Stimulated activated CD8-positive, alpha-beta memory T cell treated with anti-CD3 and anti-CD28 coated beads, Interleukin-7, amount 100 ng/mL, for 1 hour (primary cell): Measurements from ENCODE around the gene TUFT1.
"Not testable (repeated sequence)": the region's sequence is repeated elsewhere in the genome, so short reads cannot be mapped to it uniquely, and the experiment has no call there.

Source experiments
- DNase-seq, 2 donors: peaks; one replicate each; pipeline ENCODE4 v3.0.0-alpha.2; 2020; ENCODE audit warnings: low read depth in 2 of 2

The TUFT1 gene

DNA sequence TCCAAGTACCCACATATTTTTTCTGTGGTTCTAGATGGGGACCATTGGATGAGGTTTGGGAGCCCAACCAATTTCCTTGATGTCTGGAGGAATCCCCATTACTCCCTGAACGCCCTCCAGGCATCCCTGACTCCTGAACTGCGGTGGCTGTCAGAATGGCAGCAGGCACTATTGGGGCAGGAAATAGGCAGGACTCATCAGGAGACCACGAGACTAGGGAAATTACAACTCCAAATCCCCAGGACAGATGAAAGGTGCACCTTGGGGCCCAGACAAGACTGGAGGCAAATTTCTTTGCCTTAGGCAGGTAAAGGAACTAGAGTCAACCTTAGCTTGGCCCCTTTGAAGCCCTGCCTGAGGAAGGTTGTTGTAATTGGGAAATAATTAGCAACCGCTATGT is 27.8 kb upstream of the TUFT1 start:
- DNase-seq, result no peak

DNA sequence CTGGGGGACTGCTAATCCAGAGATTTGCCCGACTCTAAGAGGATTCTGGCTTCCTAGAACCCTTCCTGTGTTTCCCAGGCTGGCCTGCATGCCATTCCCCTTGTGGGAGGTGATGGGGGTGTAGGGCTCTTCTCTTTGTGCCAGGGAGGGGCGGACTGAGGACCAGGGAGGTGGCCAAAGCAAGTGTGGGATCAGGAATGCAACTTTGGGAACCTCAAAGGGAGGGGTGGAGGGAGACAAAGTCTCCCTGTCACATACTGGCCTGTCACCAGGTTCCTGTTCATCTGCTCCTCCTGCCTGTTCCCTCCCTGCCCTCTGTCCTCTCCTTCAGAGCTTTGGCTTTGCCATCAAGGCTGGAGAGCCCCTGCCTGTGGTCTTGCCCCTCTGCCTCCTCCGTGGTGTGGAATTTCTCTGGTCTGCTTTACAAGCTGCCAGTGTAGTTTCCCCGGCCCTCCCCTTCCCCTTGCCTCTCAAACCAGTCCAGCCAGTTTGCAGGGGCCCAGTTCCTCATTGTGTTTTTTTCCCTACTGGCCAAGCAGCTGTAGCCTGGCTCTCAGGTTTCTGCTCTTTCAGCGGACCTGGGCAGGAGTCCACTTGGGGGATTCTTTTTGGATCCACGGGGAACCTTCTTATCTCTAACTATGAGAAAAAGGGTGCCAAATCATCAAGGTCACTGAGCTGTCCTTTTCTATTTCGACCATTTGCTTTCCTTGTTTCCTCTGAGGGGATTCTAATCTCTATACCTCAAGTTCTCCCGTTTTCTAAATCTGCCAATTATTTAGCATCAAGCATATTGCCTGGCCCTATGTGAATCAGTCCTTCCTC is 27.1 kb upstream of the TUFT1 start:
- no peak for DNase-seq

DNA sequence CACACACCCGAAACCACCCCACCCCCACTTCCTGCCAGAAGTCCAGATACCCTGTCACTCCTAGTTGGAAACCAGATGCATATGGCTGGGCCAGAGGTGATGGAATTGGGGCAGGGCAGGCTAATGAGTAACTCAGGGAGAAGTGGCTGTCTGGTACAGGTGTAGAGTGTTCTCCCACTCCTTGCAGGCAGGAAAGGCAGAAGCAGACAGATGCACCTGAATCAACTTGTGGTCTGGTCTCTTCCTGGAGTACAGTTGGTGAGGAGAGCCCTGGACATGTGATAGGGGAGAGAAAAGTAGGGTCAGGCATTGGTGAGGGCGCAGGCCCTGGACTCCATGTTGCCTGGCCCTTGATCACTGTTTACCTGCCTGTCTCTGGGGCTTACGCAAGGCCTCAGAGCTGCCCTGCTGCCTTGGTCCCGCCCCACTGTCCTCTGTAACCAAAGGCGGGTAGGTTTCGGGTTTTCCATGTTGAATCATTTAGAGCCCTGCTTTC is 26.4 kb upstream of the TUFT1 start:
- DNase-seq, result no peak

DNA sequence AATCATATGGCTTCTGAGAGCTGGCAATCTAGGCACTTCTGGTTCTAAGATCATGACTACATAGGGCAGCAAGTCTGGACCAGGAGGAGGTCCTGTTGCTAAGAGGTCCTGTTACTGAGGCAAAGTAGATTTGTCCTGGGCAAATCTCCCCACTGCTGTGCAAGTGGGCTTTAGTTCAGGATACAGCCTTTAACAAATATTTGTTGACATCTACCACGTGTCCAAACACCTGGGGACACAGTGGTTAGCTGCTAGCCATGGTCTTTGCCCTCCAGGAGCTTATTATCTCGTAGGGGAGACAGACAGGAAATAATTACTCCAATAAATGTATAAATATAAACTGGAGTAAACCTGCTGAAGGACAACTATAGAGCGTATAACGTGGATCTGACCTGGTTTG is 25.7 kb upstream of the TUFT1 start:
- DNase-seq, result no peak

DNA sequence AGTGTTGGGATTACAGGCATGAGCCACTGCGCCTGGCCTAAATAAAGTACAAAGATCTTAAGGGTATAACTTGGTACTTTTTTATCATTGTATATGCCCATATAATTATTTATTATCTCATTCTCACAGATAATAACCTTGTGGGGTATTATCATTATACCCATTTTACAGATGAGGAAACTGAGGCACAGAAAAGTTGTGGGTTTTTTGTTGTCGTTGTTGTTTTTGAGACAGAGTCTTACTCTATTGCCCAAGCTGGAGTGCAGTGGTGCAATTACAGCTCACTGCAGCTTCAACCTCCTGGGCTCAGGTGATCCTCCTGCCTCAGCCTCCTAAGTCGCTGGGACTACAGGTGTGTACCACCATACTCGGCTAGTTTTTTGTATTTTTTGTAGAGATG is 24.8 kb upstream of the TUFT1 start:
- no peak for DNase-seq

DNA sequence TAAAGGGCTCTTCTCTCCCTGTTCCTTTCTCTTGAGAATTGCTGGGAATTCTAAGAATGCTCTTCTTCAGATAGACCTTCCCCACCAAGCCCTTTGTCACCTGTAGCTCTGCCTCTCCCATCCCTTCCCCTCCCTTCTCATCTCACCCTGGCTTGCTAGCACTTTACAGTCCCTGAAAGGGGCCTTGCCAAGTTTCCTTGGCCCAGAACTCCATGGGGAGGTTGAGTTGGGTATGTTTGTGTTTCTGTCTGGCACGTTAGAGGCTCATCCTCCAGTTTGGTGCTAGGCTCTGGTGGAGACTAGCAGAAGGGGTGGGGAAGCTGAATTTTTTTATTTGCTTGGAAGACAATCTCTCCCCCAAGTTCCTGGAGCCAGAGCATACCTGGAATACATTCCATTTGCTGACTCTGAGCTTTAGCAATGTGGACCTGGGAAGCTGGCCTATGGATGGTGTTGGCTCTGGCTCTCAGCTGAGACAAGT is 24.0 kb upstream of the TUFT1 start:
- no peak for DNase-seq

DNA sequence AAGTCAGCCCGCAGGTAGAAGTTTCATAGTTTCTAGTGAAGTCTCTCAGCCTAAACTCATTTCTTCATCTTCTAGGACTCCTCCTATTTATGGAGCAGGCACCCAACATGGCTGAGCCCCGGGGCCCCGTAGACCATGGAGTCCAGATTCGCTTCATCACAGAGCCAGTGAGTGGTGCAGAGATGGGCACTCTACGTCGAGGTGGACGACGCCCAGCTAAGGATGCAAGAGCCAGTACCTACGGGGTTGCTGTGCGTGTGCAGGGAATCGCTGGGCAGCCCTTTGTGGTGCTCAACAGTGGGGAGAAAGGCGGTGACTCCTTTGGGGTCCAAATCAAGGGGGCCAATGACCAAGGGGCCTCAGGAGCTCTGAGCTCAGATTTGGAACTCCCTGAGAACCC is 21.7 kb upstream of the TUFT1 start:
- DNase-seq, result no peak

DNA sequence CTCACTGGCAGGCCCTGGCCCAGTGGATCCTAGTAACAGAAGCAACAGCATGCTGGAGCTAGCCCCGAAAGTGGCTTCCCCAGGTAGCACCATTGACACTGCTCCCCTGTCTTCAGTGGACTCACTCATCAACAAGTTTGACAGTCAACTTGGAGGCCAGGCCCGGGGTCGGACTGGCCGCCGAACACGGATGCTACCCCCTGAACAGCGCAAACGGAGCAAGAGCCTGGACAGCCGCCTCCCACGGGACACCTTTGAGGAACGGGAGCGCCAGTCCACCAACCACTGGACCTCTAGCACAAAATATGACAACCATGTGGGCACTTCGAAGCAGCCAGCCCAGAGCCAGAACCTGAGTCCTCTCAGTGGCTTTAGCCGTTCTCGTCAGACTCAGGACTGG is 21.2 kb upstream of the TUFT1 start:
- no peak for DNase-seq

DNA sequence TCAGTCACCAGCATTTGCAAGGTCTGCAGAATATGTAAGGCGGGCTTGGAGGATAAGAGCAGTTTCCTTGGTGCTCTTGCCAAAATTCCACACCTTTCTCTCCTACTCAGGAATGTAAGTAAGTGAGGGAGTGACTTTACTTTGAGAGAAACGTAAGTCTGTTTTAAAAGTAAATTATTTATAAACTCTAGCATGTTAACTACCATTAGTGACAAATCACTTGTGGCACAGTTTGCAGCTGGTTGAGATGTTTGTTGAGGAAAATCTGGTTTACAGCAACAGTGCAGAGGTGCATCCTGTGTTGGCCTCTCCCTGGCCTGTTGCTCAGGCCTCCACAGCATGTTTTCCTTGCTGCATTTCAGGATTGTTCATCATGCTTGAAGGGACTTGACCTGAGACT is 20.4 kb upstream of the TUFT1 start:
- DNase-seq, result no peak

DNA sequence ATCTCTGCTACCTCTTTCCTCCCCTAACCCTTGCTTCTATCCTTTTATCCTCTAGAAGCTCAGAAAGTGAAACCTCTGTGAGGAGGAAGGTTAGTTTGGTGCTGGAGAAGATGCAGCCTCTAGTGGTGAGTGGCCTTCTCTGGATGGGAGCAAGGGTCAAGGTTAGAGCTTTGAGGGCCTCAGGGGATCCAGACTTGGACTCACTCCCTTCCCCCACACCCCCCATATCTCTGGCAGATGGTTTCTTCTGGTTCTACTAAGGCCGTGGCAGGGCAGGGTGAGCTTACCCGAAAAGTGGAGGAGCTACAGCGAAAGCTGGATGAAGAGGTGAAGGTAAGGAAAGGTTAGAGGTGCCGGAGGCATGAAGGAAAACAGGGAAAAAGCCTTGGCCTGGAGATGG is 19.8 kb upstream of the TUFT1 start:
- DNase-seq, result no peak

DNA sequence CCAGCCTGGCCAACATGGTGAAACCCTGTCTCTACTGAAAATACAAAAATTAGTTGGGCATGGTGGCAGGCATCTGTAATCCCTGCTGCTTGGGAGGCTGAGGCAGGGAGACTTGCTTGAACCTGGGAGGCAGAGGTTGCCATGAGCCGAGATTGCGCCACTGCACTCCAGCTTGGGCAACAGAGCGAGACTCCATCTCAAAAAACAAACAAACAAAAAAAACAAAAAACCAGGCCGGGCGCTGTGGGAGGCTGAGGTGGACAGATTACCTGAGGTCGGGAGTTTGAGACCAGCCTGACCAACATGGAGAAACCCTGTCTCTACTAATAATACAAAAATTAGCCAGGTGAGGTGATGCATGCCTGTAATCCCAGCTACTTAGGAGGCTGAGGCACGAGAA is 17.7 kb upstream of the TUFT1 start:
- not testable (repeated sequence) for DNase-seq

DNA sequence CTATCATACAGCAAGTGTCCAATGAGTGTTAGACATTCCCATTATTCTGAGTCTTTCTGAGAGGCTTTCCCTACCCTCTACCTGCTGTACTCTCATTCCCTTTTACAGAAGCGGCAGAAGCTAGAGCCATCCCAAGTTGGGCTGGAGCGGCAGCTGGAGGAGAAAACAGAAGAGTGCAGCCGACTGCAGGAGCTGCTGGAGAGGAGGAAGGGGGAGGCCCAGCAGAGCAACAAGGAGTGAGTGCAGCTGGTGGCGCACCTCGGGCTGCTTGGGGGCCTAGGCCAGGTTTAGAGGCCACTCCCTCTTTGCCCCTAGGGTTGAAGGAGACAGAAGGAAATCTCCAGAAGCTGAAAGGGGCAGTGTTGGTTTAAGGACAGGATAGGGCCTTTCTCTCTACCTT is 16.8 kb upstream of the TUFT1 start:
- no peak for DNase-seq

DNA sequence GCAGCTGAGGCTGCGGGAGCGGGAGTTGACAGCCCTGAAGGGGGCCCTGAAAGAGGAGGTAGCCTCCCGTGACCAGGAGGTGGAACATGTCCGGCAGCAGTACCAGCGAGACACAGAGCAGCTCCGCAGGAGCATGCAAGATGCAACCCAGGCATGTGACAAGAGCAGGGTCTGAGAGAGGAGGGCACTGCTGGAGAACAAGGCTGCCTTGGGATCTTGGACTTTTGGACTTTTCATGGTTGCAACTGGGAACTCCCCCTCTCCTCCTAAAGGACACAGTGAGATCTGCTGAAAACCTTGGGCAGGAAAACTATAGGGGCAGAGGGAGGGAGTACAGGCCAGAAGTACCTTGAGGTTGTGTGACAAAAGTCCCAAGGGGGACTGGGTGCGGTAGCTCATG is 15.4 kb upstream of the TUFT1 start:
- no peak for DNase-seq

DNA sequence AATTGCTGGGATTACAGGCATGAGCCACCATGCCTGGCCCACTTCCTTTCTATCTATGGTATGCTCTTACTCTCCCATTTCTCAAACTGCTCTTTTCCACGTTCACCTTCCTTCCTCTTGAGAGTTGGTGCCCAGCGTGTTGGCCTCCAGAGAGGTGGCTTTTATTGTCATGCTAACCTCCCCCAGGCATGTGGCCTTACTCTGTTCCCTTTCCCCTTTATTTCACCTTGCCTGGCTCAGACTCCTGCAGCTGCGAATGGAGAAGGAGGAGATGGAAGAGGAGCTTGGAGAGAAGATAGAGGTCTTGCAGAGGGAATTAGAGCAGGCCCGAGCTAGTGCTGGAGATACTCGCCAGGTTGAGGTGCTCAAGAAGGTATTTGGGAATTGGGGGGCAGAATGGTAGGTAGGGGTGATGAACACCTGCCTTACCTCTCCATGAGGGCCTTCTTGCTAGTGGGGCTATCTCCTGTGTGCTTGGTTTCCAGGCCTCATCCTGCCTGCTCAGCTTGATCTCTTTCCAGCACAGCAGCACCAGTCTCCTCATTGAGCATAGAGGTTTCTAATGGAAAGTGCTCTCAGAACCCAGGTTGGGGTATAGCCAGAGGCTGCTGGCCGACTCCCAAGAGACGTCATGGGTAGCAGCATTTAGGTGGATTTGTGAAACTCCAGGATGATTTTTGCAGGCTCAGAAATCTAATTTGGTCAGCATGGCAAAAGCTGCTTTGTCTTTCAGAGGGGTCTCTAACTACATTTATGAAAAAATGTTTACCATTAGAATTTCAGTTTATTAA is 13.2 kb upstream of the TUFT1 start:
- DNase-seq, result no peak

DNA sequence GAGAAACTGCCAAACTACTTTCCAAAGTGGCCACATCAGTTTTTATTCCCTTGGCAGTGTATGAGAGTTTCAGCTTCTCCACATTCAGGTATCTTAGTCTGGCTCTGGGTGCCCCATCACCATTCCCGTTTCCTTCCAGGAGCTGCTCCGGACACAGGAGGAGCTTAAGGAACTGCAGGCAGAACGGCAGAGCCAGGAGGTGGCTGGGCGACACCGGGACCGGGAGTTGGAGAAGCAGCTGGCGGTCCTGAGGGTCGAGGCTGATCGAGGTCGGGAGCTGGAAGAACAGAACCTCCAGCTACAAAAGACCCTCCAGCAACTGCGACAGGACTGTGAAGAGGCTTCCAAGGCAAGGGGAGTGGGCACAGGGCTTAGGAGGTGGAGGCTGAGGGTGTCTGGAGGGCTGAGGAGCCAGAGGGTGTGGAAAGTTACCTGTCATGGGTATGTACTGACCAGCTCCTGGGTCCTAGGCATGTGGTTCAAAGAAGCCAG is 10.9 kb upstream of the TUFT1 start:
- DNase-seq, result no peak

DNA sequence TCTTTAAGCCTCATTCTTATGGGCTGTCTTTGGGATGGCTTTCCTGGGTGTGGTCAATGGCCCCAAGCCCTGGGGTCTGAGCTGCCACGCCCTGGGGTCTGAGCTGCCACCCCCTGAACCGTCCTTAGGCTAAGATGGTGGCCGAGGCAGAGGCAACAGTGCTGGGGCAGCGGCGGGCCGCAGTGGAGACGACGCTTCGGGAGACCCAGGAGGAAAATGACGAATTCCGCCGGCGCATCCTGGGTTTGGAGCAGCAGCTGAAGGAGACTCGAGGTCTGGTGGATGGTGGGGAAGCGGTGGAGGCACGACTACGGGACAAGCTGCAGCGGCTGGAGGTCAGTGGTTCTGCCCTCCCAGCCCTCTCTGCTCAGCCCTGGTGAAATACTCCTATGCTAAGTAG is 10.3 kb upstream of the TUFT1 start:
- no peak for DNase-seq

DNA sequence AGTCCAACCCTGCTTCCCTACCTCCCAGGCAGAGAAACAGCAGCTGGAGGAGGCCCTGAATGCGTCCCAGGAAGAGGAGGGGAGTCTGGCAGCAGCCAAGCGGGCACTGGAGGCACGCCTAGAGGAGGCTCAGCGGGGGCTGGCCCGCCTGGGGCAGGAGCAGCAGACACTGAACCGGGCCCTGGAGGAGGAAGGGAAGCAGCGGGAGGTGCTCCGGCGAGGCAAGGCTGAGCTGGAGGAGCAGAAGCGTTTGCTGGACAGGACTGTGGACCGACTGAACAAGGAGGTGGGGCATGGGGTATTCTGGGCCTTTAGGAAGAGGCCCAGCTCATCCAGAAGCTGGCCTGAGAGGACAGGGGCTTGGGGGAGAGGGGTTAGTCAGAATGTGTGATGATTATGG is 9.6 kb upstream of the TUFT1 start:
- DNase-seq, result no peak

DNA sequence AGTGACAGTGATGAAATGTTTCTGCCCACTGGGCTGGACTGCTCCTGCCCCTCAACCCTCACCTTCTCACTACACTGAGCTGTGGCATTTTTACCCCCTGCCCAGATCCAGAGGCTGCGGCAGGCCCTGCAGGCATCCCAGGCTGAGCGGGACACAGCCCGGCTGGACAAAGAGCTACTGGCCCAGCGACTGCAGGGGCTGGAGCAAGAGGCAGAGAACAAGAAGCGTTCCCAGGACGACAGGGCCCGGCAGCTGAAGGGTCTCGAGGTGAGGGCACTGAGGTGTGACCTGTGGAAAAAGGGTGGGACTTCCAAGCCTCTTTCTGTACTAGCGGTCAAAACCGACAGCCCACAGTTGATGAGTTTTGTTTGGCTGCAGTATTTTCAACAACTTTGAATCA is 6.2 kb upstream of the TUFT1 start:
- DNase-seq, result no peak

DNA sequence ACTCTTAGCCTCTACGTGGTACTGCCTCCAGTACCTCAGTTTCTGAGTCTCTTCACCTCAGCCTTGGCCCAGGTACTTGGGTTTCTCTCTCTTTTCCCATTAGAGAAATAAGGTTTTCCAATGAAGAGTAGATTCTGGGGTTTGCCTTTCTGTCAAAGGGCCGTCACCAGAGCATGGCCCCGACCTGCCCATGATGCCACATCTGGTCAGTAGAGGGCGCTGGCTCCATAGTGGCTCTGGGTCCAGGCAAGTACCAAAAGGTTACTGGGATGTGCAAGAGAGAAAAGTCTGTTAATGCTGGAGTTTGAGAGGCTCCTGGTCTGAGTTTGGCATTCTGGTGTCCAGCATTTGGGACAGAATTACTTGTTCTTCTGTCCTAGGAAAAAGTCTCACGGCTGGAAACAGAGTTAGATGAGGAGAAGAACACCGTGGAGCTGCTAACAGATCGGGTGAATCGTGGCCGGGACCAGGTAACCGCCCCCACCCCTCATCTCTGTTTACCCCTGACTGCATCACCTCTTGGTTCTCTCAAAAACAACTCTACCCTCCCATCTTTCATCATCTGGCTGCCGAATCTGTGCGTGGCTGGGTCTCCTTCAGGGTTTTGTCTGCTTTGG is 5.3 kb upstream of the TUFT1 start:
- peak; percentile 30 to 64 for DNase-seq

DNA sequence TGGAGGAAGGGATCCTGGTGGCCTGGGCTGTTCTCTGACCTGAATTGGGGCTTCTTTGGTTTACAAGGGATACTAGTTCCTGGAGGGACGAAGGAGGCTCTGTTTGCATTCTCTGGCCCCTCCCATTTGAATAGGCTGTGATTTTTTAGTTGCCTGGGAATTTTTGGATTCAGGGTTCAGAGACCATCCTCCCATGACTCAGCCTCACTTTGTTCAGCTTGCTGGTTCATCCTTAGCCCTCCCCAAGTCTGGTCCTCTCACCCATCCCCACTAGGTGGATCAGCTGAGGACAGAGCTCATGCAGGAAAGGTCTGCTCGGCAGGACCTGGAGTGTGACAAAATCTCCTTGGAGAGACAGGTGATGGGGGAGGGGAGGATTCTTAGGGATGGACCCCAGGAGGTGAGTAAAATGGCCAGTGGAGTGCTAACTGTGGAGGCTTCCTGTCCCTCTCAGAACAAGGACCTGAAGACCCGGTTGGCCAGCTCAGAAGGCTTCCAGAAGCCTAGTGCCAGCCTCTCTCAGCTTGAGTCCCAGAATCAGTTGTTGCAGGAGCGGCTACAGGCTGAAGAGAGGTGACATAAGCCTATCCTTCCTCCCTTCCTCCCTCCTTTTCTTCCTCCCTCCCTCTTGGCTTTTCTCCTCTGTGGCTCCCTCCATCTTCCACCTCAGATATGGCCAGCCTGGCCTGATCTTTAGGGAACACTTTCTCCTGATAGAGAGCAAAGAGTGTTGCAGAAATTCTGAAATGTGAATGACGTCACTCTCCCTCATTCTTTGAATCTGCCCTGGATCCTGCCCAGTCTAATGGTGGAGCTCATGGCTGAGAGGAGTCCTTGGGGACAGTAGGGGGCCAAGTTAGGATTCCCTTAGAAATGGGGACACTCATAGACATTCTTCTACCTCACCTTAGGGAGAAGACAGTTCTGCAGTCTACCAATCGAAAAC is 4.5 kb upstream of the TUFT1 start:
- DNase-seq, result no peak

DNA sequence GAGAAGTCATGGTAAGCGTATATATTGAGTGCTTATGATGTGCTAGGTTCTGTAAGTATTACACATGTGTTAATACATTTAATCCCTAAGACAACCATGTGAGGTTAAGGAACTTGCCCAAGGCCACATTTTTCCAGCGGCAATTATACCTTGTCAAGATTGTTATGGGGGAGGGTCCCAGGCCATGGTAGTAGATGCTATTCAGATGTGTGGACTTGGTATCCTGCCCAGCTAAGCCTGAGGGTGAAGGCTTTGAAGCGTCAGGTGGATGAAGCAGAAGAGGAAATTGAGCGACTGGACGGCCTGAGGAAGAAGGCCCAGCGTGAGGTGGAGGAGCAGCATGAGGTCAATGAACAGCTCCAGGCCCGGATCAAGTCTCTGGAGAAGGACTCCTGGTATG is 3.6 kb upstream of the TUFT1 start:
- no peak for DNase-seq
